Endothelial cell of umbilical vein (primary cell): ENCODE data around the gene NMT1. TPM values are rescaled to one million over a fixed set of nuclear protein-coding genes. Genes with fewer than 3 reads are reported as not detected.

Source experiments
- BruUV-seq: library from RNA; stranded (reverse); fragments of 400-500 nt; replicated peaks from 2 replicates; lab custom pipeline; 2021; lab: Mats Ljungman, UMichigan
- CTCF ChIA-PET: fragments of 300-600, 350-600 bp; sonication (Branson Sonifier 250); formaldehyde crosslinking; loops from one replicate; lab custom pipeline; 2021; ENCODE audit warnings: antibody characterized with exemption, inconsistent platforms; lab: Charles Lee
- POLR2A ChIA-PET: fragments of 300-600, 350-600 bp; sonication (Branson Sonifier 250); formaldehyde crosslinking; loops from one replicate; lab custom pipeline; 2021; ENCODE audit warnings: antibody characterized with exemption, inconsistent platforms; lab: Charles Lee
- DNase-seq: peaks from one replicate; pipeline ENCODE4 v3.0.0-alpha.2; 2011; ENCODE audit warnings: low read depth, low spot score
- FAIRE-seq: peaks from 2 replicates; lab custom pipeline; 2011; peaks lifted over from hg19 to GRCh38; lab: Jason Lieb, UNC
- H2AFZ ChIP-seq: 2 replicates; pipeline ENCODE4 v1.6.0; 2012; ENCODE audit warnings: low read depth, low read length, control low read depth, inconsistent platforms
- H3K27ac ChIP-seq: 2 replicates; pipeline ENCODE4 v1.5.1; 2011; ENCODE audit warnings: low read depth, mild to moderate bottlenecking, control low read depth, low read length, moderate library complexity; ENCODE audit not compliant: insufficient read depth
- H3K27me3 ChIP-seq, 2 experiments: 2 replicates each; pipeline versions ENCODE4 v1.6.0 to v1.6.1; 2011; ENCODE audit warnings: low read length in 2 of 2, mixed read lengths in 1 of 2; ENCODE audit not compliant: control insufficient read depth in 2 of 2, insufficient read depth in 2 of 2
- H3K36me3 ChIP-seq, 2 experiments: 2 replicates in 1 of 2; 3 replicates in 1 of 2; pipeline ENCODE4 v1.5.1; 2011; ENCODE audit warnings: low read length in 2 of 2, mild to moderate bottlenecking in 1 of 2, moderate library complexity in 1 of 2; ENCODE audit not compliant: control insufficient read depth in 2 of 2, insufficient read depth in 2 of 2; ENCODE audit errors: extremely low read depth in 1 of 2
- H3K4me1 ChIP-seq: 3 replicates; pipeline ENCODE4 v1.5.1; 2011; ENCODE audit warnings: mild to moderate bottlenecking, low read length; ENCODE audit not compliant: control insufficient read depth, insufficient read depth; ENCODE audit errors: extremely low read depth
- H3K4me2 ChIP-seq: 2 replicates; pipeline ENCODE4 v1.6.1; 2011; ENCODE audit warnings: low read length, control low read depth, mixed read lengths; ENCODE audit not compliant: insufficient read depth
- H3K4me3 ChIP-seq, 3 experiments: fragments of 200-600 bp in 1 of 3; sonication (generic), shearing (Covaris generic) in 1 of 3; replicated peaks in 1 of 3; 2 replicates each; pipeline ENCODE4 v1.5.1; 2011 to 2016; ENCODE audit warnings: control low read depth in 3 of 3, low read length in 3 of 3, mild to moderate bottlenecking in 2 of 3, inconsistent platforms in 1 of 3, low read depth in 1 of 3, moderate library complexity in 1 of 3; ENCODE audit not compliant: insufficient read depth in 1 of 3
- H3K79me2 ChIP-seq: 2 replicates; pipeline ENCODE4 v1.6.0; 2012; ENCODE audit warnings: low read length, inconsistent platforms; ENCODE audit not compliant: control insufficient read depth, insufficient read depth
- H3K9ac ChIP-seq: replicated peaks from 2 replicates; pipeline ENCODE3; 2011; ENCODE audit warnings: low read length, control low read depth; ENCODE audit not compliant: insufficient read depth; ENCODE audit errors: extremely low read depth
- H3K9me1 ChIP-seq: replicated peaks from 3 replicates; pipeline ENCODE4 v1.6.0; 2011; ENCODE audit warnings: mild to moderate bottlenecking, low read length; ENCODE audit not compliant: control insufficient read depth, insufficient read depth; ENCODE audit errors: extremely low read depth
- H3K9me3 ChIP-seq: replicated peaks from 2 replicates; pipeline ENCODE4 v1.5.1; 2012; ENCODE audit warnings: low read length, inconsistent platforms; ENCODE audit not compliant: control insufficient read depth, insufficient read depth
- H4K20me1 ChIP-seq: replicated peaks from 2 replicates; pipeline ENCODE3; 2011; ENCODE audit warnings: mild to moderate bottlenecking, low read length; ENCODE audit not compliant: control insufficient read depth, insufficient read depth; ENCODE audit errors: extremely low read depth
- EZH2 ChIP-seq: IDR thresholded peaks from 2 replicates; pipeline ENCODE4 v1.6.1; 2012; ENCODE audit warnings: borderline replicate concordance, low read depth, mild to moderate bottlenecking, moderate library complexity, low read length, inconsistent platforms; ENCODE audit not compliant: severe bottlenecking
- FOS ChIP-seq: IDR thresholded peaks from 2 replicates; pipeline ENCODE4 v1.6.1; 2011; ENCODE audit warnings: mild to moderate bottlenecking, low read length, moderate library complexity, borderline replicate concordance; ENCODE audit not compliant: insufficient read depth
- JUN ChIP-seq: IDR thresholded peaks from 2 replicates; pipeline ENCODE4 v1.6.1; 2011; ENCODE audit warnings: borderline replicate concordance, low read depth; ENCODE audit not compliant: insufficient read length, insufficient read depth
- MYC ChIP-seq: IDR thresholded peaks from one replicate; pipeline ENCODE4 v1.6.1; 2011; ENCODE audit warnings: mild to moderate bottlenecking, low read depth, low read length
- POLR2A ChIP-seq: IDR thresholded peaks from 2 replicates; pipeline ENCODE4 v1.6.1; 2012; ENCODE audit warnings: low read depth, mild to moderate bottlenecking, control low read depth, low read length
- dilution Hi-C: fragments of 300-500 bp; cut with MboI; formaldehyde crosslinking; loops from one replicate; pipeline ENCODE4 v1.15.0; 2019; ENCODE audit warnings: low sequenced_read_pairs; ENCODE audit not compliant: extremely low pct_ligation_motif_present
- intact Hi-C: fragments of 100-400 bp; cut with micrococcal nuclease; formaldehyde crosslinking; loops from one replicate; pipeline ENCODE4 v1.10.0; 2022
- polyA plus RNA-seq, 4 experiments: library from polyadenylated mRNA; depleted of rRNA in 3 of 4; stranded (reverse) in 3 of 4; unstranded in 1 of 4; fragments of >200 nt; gene quantifications; 2 replicates each; pipeline versions ENCODE4 v1.2.1 to v1.2.3, GENCODE V29; 2011 to 2012; ENCODE audit warnings: missing spikeins in 1 of 4
- total RNA-seq: library from RNA; stranded (reverse); gene quantifications from 2 replicates; pipeline ENCODE4 v1.2.3, GENCODE V29; 2021
- TF ChIP-seq, protein P1 (sequence below), 2 donors: IDR thresholded peaks; 1 replicate in 1 of 2; 2 replicates in 1 of 2; pipeline ENCODE4 v1.5.1; 2011; ENCODE audit warnings: low read length in 2 of 2, mild to moderate bottlenecking in 2 of 2, moderate library complexity in 2 of 2, control low read depth in 1 of 2, inconsistent platforms in 1 of 2, low read depth in 1 of 2; ENCODE audit not compliant: insufficient read depth in 1 of 2; ENCODE audit errors: extremely low read depth in 1 of 2

NMT1 gene
- total and polyA plus RNA-seq, 2 donors (not counting 3 experiments of a cell fraction or from before 2014, with no cell fraction given), result 37.6 to 135 TPM

DNA sequence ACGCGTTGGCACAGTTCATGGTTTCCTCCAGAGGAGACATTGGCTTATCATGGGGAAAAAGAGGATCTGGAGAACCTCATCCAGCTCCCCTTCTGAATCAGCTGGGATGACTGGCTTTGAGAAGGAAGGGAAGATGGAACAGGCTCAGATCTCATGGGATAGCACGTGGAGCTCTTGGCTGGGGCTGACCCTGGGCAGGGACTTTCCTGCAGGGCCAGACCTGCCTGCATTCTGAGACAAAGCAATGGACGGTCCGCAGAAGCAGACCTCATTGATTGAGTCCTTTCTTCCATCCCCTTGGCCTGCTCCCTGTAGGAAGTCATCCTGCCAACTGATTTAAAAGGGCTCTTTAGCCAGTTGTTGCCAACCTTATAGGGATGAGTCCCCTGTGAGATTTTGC lies 45.0 kb downstream of the NMT1 start:
- Histone ChIP-seq H3K36me3 (peaks cover 29 to 59% of the 10 kb centered on the region in 2 experiments), H4K20me1 (no peaks in the 10 kb centered on the region), H3K9ac (no peak overlapping the region), H3K27ac (no peak overlapping the region), H3K4me1 (no peaks in the 10 kb centered on the region), H3K79me2 (no peaks in the 10 kb centered on the region), H2AFZ (no peak overlapping the region), H3K27me3 (no peaks in the 10 kb centered on the region), H3K4me3 (no peak overlapping the region), H3K4me2 (no peak overlapping the region), H3K9me3 (no peaks in the 10 kb centered on the region), H3K9me1 (no peaks in the 10 kb centered on the region)
- intact Hi-C loops, result no loop called here
- no peak for FAIRE-seq
- ChIA-PET CTCF (interaction anchor here (0.6 to 4.3 kb wide), 4 partner anchors 10 to 71 kb away, joined by 3 to 26 read pairs (median 4); partner anchors contain the start of gene ACBD4), POLR2A (interaction anchor here (0.5 kb wide), 1 partner anchor 47 kb away, joined by 9 read pairs; no protein-coding TSS in a partner anchor)
- DNase-seq, result no peak
- BruUV-seq, result no TSS peak
- dilution Hi-C loops, result no loop called here
- TF ChIP-seq FOS (no peak), MYC (no peak)
- TF ChIP-seq, protein P1, sequence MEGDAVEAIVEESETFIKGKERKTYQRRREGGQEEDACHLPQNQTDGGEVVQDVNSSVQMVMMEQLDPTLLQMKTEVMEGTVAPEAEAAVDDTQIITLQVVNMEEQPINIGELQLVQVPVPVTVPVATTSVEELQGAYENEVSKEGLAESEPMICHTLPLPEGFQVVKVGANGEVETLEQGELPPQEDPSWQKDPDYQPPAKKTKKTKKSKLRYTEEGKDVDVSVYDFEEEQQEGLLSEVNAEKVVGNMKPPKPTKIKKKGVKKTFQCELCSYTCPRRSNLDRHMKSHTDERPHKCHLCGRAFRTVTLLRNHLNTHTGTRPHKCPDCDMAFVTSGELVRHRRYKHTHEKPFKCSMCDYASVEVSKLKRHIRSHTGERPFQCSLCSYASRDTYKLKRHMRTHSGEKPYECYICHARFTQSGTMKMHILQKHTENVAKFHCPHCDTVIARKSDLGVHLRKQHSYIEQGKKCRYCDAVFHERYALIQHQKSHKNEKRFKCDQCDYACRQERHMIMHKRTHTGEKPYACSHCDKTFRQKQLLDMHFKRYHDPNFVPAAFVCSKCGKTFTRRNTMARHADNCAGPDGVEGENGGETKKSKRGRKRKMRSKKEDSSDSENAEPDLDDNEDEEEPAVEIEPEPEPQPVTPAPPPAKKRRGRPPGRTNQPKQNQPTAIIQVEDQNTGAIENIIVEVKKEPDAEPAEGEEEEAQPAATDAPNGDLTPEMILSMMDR (IDR thresholded peaks at IDR 0.05; ENCODE audit: extremely low read depth in 1 of 2, insufficient read depth in 1 of 2, low read depth in 1 of 2, low read length in 2 of 2), result no peak

DNA sequence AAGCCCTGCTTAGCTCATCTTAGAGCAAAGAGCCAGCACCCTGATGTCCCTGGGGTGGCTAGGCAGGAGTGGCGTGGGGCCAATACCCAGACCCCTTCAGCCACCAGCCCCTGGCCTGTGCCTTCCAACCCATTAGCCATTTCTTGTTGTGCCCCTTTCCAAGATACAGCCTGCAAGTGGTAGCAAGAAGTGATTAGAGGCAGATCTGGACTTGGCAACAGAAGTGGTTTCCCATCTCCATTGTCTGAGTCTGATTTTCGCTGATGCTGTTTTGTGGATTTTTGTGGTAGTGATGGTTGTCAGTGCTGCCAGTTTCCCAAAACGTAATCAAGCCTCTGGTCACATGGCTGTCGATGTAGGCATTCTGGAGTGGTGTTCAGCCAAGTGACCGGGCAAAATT lies 45.5 kb downstream of the NMT1 start:
- DNase-seq, result no peak
- FAIRE-seq, result no peak
- Histone ChIP-seq H3K79me2 (no peaks in the 10 kb centered on the region), H3K36me3 (peaks cover 28 to 56% of the 10 kb centered on the region in 2 experiments), H3K9me1 (no peaks in the 10 kb centered on the region), H4K20me1 (no peaks in the 10 kb centered on the region), H3K9ac (no peak overlapping the region), H3K27me3 (no peaks in the 10 kb centered on the region), H3K27ac (no peak overlapping the region), H2AFZ (no peak overlapping the region), H3K4me2 (no peak overlapping the region), H3K4me3 (no peak overlapping the region), H3K4me1 (no peaks in the 10 kb centered on the region), H3K9me3 (no peaks in the 10 kb centered on the region)
- dilution Hi-C loops (no loop called here), intact Hi-C loops (no loop called here)
- POLR2A ChIA-PET, result no interaction called here
- TF ChIP-seq MYC (no peak), EZH2 (no peak), JUN (no peak), POLR2A (no peak)
- TF ChIP-seq, protein P1 (IDR thresholded peaks at IDR 0.05; ENCODE audit: extremely low read depth in 1 of 2, insufficient read depth in 1 of 2, low read depth in 1 of 2, low read length in 2 of 2), result no peak
- BruUV-seq, result no TSS peak
- CTCF ChIA-PET, result interaction anchor here (0.6 to 4.3 kb wide), 2 partner anchors 29 to 70 kb away, joined by 4 to 26 read pairs; partner anchors contain the start of gene ACBD4
